Stomach (tissue), 9 donors: ENCODE measurements around the gene DCDC2C. TPM values are rescaled to one million over a fixed set of nuclear protein-coding genes. Genes with fewer than 3 reads are reported as not detected.
"Not testable (repeated sequence)": the region's sequence is repeated elsewhere in the genome, so short reads cannot be mapped to it uniquely, and the experiment has no call there.

Experiments used
- DNase-seq, 2 donors: peaks; one replicate each; pipeline versions ENCODE4 v3.0.0 to v3.0.0-alpha.2; 2013 to 2019
- H3K27ac ChIP-seq, 5 donors: fragments of 200-600 bp in 4 of 5; sonication (generic) in 4 of 5; one replicate each; pipeline ENCODE4 v1.5.1; 2013 to 2019; ENCODE audit warnings: mild to moderate bottlenecking in 1 of 5, moderate library complexity in 1 of 5
- H3K27me3 ChIP-seq, 3 donors: fragments of 200-600 bp; sonication (generic); one replicate each; pipeline ENCODE4 v1.5.1; 2017 to 2019; ENCODE audit warnings: mixed run types in 1 of 3
- H3K36me3 ChIP-seq, 4 donors: fragments of 200-600 bp; sonication (generic); 1 replicate in 3 of 4; 2 replicates in 1 of 4; pipeline ENCODE4 v1.5.1; 2016 to 2019
- H3K4me1 ChIP-seq, 4 donors: fragments of 200-600 bp; sonication (generic); one replicate each; pipeline ENCODE4 v1.5.1; 2016 to 2019
- H3K4me3 ChIP-seq, 4 donors: fragments of 200-600 bp; sonication (generic) in 3 of 4; one replicate each; pipeline ENCODE4 v1.5.1; 2016 to 2019; ENCODE audit warnings: mild to moderate bottlenecking in 1 of 4
- H3K9me3 ChIP-seq, 4 donors: fragments of 200-600 bp; sonication (generic); one replicate each; pipeline ENCODE4 v1.5.1; 2016 to 2019
- EP300 ChIP-seq: sonication (generic); formaldehyde crosslinking; IDR thresholded peaks from one replicate; pipeline ENCODE4 v1.6.1; 2017; ENCODE audit warnings: antibody characterized with exemption
- POLR2A ChIP-seq, 4 donors: fragments of 450-650 bp; IDR thresholded peaks; one replicate each; pipeline ENCODE4 v1.6.1; 2016; ENCODE audit warnings: antibody characterized with exemption in 4 of 4, control low read depth in 2 of 4, mild to moderate bottlenecking in 1 of 4, moderate library complexity in 1 of 4
- POLR2AphosphoS5 ChIP-seq, 3 donors: sonication (generic); formaldehyde crosslinking; IDR thresholded peaks; one replicate each; pipeline ENCODE4 v1.6.1; 2016; ENCODE audit warnings: antibody characterized with exemption in 3 of 3
- WGBS, 5 donors: extraction: QIAGEN DNeasy Blood & Tissue Kit in 3 of 5; methylation state at CpG; one replicate each; pipeline versions ENCODE4 v1.1.5 to v1.1.7; 2013 to 2018; 5-methylcytosine and 5-hydroxymethylcytosine counted together
- intact Hi-C: fragments of 100-400 bp; cut with DNase I; formaldehyde crosslinking; loops from one replicate; pipeline ENCODE4 v1.15.1; 2023; ENCODE audit warnings: low total_unique reads
- polyA plus RNA-seq, 3 donors: library from polyadenylated mRNA; stranded (reverse); fragments of 200-250 nt; gene quantifications; one replicate each; pipeline ENCODE4 v1.2.3, GENCODE V29; 2013
- total RNA-seq, 5 donors: library from RNA; depleted of rRNA; stranded (reverse); fragments of >200 nt; gene quantifications; one replicate each; pipeline versions ENCODE4 v1.1.0 to v1.2.3, GENCODE V29; 2014 to 2016
- TF ChIP-seq, protein P1 (sequence below), 7 experiments: fragments of 450-650 bp in 4 of 7; fragments of 200-600 bp in 3 of 7; sonication (generic) in 3 of 7; IDR thresholded peaks; one replicate each; pipeline ENCODE4 v1.5.1; 2016 to 2019; ENCODE audit warnings: antibody characterized with exemption in 7 of 7, control low read depth in 2 of 7, mild to moderate bottlenecking in 1 of 7
- donor health status: healthy with polysubstance abuse.
- donor health status: Bipolar disorder and iron deficiency.
- donor health status: healthy.

The DCDC2C gene
- total and polyA plus RNA-seq, 8 donors = not detected

DNA sequence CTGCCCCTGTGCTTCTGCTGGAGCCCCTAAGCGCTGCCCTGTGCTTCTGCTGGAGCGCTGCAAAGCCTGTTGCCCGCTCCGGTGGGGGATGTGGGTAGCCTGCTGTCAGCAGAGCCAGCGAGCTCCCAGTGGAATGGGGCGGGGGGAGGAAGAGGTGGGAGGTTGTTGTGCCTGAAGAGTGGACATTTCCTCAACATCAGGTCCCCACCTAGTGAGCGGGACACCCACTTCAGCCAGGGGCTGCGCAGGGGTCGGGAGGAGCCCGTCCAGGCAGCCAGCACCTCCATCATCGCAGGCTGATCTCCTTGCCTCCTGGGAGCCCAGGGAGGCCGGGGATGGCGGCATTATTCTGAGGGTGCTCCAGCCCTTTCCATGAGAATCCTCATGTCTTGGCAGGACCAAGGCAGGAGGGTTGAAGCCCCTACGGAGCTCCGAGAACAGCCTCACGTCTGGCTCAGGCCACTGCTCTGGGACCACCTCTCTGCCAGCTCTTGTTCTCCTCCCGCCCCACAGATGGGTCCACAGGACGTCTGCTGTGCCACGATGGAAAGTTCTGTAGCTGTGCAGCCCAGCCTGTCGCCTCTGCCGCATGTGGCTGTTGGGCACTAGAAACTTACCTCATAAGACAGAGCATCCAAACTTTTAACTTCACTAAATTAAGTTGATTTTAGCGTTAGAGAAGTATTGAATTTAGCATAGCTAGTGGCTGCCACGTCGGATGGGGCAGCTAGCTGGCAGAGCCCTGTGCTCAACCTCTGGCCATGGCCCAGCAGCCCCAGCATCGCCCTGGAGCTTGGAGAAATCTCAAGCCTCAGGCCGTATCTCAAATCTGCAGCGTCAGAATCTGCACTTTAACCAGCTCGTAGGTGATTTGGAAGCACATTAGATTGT, 47.3 kb upstream of the DCDC2C start:
- no peak for DNase-seq
- 82 to 85% (median 84%) methylated on average over 19 to 28 of the region's 28 CpGs for WGBS, 5 donors
- H3K36me3 ChIP-seq = no peaks in the 10 kb centered on the region
- intact Hi-C loops = no loop called here
- peaks cover 8 to 10% (median 10%) of the 10 kb centered on the region in 4 donors for H3K4me1 ChIP-seq
- peaks cover 0 to 17% (median 0%) of the 10 kb centered on the region in 3 donors for H3K27me3 ChIP-seq
- H3K9me3 ChIP-seq = no peaks in the 10 kb centered on the region
- no peak overlapping the region for H3K27ac ChIP-seq
- TF ChIP-seq POLR2A (IDR thresholded peaks at IDR 0.05) (no peak), POLR2AphosphoS5 (IDR thresholded peaks at IDR 0.05) (no peak), EP300 (no peak)
- TF ChIP-seq, protein P1, sequence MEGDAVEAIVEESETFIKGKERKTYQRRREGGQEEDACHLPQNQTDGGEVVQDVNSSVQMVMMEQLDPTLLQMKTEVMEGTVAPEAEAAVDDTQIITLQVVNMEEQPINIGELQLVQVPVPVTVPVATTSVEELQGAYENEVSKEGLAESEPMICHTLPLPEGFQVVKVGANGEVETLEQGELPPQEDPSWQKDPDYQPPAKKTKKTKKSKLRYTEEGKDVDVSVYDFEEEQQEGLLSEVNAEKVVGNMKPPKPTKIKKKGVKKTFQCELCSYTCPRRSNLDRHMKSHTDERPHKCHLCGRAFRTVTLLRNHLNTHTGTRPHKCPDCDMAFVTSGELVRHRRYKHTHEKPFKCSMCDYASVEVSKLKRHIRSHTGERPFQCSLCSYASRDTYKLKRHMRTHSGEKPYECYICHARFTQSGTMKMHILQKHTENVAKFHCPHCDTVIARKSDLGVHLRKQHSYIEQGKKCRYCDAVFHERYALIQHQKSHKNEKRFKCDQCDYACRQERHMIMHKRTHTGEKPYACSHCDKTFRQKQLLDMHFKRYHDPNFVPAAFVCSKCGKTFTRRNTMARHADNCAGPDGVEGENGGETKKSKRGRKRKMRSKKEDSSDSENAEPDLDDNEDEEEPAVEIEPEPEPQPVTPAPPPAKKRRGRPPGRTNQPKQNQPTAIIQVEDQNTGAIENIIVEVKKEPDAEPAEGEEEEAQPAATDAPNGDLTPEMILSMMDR (IDR thresholded peaks at IDR 0.05) = no peak
- no peak overlapping the region for H3K4me3 ChIP-seq

GRCh38 chr2:3656762-3657721, 46.3 kb upstream of the DCDC2C start:
- Histone ChIP-seq H3K9me3 (no peaks in the 10 kb centered on the region), H3K4me3 (no peak overlapping the region), H3K36me3 (no peaks in the 10 kb centered on the region), H3K4me1 (peaks cover under 1 to 3% (median 2%) of the 10 kb centered on the region in 4 donors), H3K27me3 (peaks cover 0 to 9% (median 0%) of the 10 kb centered on the region in 3 donors), H3K27ac (no peak overlapping the region)
- TF ChIP-seq EP300 (no peak), POLR2A (IDR thresholded peaks at IDR 0.05) (no peak), POLR2AphosphoS5 (IDR thresholded peaks at IDR 0.05) (no peak)
- TF ChIP-seq, protein P1 (IDR thresholded peaks at IDR 0.05) = no peak
- intact Hi-C loops = no loop called here
- 63 to 78% (median 74%) methylated on average over 36 of the region's 36 CpGs for WGBS, 5 donors
- peak in 1 of 2 donors; percentile 41 for DNase-seq

GRCh38 chr2:3657881-3658280, 45.5 kb upstream of the DCDC2C start, which contains the start of gene ALLC:
Gene ALLC (plus strand): TSS chr2:3658200. CDS start chr2:3671158, 12,958 bp downstream.
- peak within 1 kb of the TSS in 1 of 5 donors; percentile 59 for H3K27ac ChIP-seq
- WGBS, 5 donors = 86 to 93% (median 90%) methylated on average over 7 of the region's 7 CpGs
- no peaks in the 10 kb centered on the region for H3K36me3 ChIP-seq
- no peak for DNase-seq
- intact Hi-C loops = no loop called here
- TF ChIP-seq POLR2A (IDR thresholded peaks at IDR 0.05) = no peak
- H3K27me3 ChIP-seq = peaks cover 0 to 8% (median 0%) of the 10 kb centered on the region in 3 donors
- H3K4me3 ChIP-seq = no peak within 1 kb of the TSS
- H3K4me1 ChIP-seq = no peaks in the 10 kb centered on the region
- no peaks in the 10 kb centered on the region for H3K9me3 ChIP-seq

DNA sequence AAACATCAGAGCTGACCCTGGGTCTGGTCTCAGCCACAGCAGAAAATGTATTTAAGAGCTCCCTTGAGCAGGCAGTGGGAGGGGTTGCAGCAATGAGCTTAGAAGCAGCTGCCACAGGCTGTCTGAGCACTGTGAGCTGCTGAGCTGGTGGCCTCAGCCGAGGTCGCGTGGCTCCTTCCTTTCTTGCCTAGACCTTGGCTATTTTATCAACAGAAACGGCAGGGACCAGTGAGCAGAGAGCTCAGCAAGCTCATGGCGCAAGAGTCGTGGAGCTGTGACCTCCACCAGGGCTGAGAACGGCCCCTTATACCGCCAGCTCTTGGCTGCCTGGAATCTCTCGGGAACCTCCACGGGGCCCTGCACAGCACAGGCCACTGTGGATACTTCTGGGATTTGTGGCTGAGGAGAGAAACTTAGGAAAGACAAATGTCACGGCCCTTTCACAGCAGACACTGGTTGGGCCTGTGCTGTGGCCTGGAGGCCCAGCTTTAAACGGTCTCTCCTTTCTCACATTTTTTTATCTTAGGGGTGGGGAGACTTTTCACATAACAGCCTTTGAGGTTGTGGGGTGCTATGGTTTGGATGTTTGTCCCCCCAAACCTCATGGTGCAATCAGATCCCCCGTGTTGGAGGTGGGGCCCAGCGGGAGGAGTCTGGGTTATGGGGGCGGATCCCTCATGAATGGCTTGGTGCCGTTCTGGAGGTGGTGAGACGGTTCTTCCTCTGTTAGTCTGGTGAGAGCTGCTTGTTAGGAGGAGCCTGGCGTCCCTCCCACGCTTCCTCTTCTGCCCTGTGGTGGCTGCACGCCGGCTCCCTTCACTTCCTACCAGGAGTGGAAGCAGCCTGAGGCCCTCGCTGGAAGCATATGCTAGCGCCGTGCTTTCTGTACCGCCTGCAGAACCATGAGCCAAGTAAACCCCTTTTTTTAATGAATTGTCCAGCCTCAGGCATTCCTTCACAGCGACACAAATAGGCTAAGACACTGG, 43.6 kb upstream of the DCDC2C start:
- intact Hi-C loops = no loop called here
- no peaks in the 10 kb centered on the region for H3K36me3 ChIP-seq
- WGBS, 5 donors = 64 to 79% (median 73%) methylated on average over 25 to 26 of the region's 26 CpGs
- no peaks in the 10 kb centered on the region for H3K9me3 ChIP-seq
- no peak overlapping the region for H3K4me3 ChIP-seq
- H3K27ac ChIP-seq = peak overlapping the region in 3 of 5 donors; percentile 47 to 59 (median 48)
- H3K27me3 ChIP-seq = peaks cover 0 to 6% (median 0%) of the 10 kb centered on the region in 3 donors
- no peaks in the 10 kb centered on the region for H3K4me1 ChIP-seq
- peak in 1 of 2 donors; percentile 71 for DNase-seq
- TF ChIP-seq POLR2A (IDR thresholded peaks at IDR 0.05) (no peak), POLR2AphosphoS5 (IDR thresholded peaks at IDR 0.05) (no peak), EP300 (no peak)
- TF ChIP-seq, protein P1 (IDR thresholded peaks at IDR 0.05) = no peak

GRCh38 chr2:3660640-3661039, 42.7 kb upstream of the DCDC2C start:
- H3K4me1 ChIP-seq, H3K27ac ChIP-seq, H3K36me3 ChIP-seq, DNase-seq, H3K9me3 ChIP-seq, H3K4me3 ChIP-seq, H3K27me3 ChIP-seq, intact Hi-C loops: not testable (repeated sequence)
- WGBS, 5 donors = 72 to 82% (median 74%) methylated on average over 7 of the region's 7 CpGs
